Activated CD4-positive, alpha-beta memory T cell treated with anti-CD3 and anti-CD28 coated beads, Interleukin-2, amount 10 ng/mL, durations not matched to agents 7 days and 5 days (primary cell): ENCODE results near the gene FAM131B. TPM values are rescaled to one million over a fixed set of nuclear protein-coding genes. Genes with fewer than 3 reads are reported as not detected.

Experiments used
- CTCF ChIA-PET: fragments of 350-600 bp; sonication (Branson Sonifier 250); formaldehyde crosslinking; loops from one replicate; lab custom pipeline; 2021; ENCODE audit warnings: antibody characterized with exemption, inconsistent platforms; lab: Charles Lee
- POLR2A ChIA-PET: fragments of 350-600 bp; sonication (Branson Sonifier 250); formaldehyde crosslinking; loops from one replicate; lab custom pipeline; 2021; ENCODE audit warnings: antibody characterized with exemption; lab: Charles Lee
- DNase-seq: peaks from one replicate; pipeline ENCODE4 v3.0.0-alpha.2; 2020
- H3K27ac Mint-ChIP-seq: one replicate; pipeline ENCODE4 v1.8.0; 2021; ENCODE audit warnings: mild to moderate bottlenecking, mixed read lengths
- H3K27me3 Mint-ChIP-seq: one replicate; pipeline ENCODE4 v1.8.0; 2021; ENCODE audit warnings: mixed read lengths
- H3K36me3 Mint-ChIP-seq: one replicate; pipeline ENCODE4 v1.8.0; 2021; ENCODE audit warnings: low read depth, mixed read lengths
- H3K4me1 Mint-ChIP-seq: one replicate; pipeline ENCODE4 v1.8.0; 2021; ENCODE audit warnings: mixed read lengths
- H3K4me3 Mint-ChIP-seq: one replicate; pipeline ENCODE4 v1.8.0; 2021; ENCODE audit warnings: mild to moderate bottlenecking, mixed read lengths
- H3K9me3 Mint-ChIP-seq: one replicate; pipeline ENCODE4 v1.8.0; 2021; ENCODE audit warnings: mixed read lengths
- total RNA-seq, 2 experiments: library from RNA; stranded (reverse); gene quantifications; one replicate each; pipeline ENCODE4 v1.2.3, GENCODE V29; 2021

Gene FAM131B
- total RNA-seq, 2 experiments from 2014 or later: 1.2 TPM

DNA sequence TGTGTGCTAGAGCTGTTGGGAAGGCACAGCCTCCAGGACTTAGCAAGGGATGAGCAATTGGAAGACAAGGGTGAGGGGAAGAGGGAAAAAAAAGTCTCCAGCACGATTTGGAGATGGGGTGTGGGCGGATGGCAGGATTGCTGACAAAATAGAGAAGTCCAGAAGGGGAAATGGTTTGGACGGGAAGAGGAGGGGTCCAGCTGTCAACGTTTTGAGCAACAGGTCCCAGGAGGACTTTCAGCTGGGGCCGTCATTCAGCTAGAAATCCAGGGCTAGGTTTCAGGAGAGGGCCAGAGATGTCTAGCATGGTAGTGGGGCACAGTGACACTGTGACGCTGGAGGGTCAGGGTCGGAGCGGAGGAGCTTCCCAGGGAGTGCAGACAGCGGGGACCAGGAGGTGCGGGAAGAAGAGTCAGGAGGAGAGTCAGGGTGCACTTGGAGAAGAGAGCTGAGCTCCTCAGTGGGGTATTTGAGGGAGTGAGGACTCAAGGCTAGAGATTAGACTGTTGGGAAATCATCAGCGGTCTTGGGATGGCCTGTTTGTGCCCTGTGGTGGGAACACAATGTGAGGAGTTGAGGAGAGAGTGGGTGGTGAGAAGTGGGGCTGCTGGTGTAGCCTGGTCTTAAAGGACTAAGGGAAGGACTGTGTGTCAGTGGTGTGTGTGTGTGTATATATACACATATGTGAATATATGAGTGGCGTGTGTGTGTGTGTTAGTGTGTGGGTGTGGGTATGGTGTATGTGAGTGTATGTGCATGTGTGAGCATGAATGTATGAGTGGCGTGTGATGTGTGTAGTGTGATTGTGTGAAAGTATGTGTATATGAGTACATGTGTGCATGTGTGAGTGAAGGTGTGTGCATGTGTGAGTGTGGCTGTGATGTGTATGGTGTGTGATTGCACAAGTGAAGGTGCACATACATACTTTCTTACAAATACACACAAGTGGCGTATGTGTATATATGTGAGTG lies 22.4 kb upstream of the FAM131B start:
- Mint-ChIP-seq H3K27ac (no peak overlapping the region), H3K27me3 (no peaks in the 10 kb centered on the region), H3K4me3 (no peak overlapping the region), H3K9me3 (no peaks in the 10 kb centered on the region), H3K36me3 (peaks cover 17% of the 10 kb centered on the region), H3K4me1 (peaks cover 19% of the 10 kb centered on the region)
- POLR2A ChIA-PET: interaction anchor here (0.9 to 2.5 kb wide), 9 partner anchors 9 to 105 kb away, joined by 3 to 15 read pairs (median 6); partner anchors contain the start of genes CASP2 and EPHA1
- DNase-seq: no peak
- CTCF ChIA-PET: interaction anchor here (1.0 to 3.4 kb wide), 6 partner anchors 9 to 145 kb away, joined by 4 to 20 read pairs (median 9); no protein-coding TSS in a partner anchor

DNA sequence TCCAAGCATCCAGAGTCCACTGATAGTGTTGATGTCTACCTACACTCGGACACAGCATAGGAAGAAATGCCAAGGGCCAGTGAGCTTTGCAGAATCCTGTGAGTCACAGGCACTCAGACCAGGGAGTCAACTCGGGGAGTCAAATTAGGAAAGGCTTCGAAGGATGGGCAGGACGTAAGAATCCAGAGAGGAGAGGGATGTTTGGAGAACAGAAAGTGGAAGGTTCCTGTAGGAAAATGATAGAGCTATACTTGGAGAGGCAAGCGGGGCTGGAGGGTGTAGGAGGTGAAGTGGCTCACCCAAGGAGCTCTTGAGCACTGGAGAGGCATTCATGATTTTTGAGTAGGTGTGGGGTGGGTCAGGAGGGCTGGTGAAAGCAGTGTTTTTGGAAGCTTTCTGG lies 21.6 kb upstream of the FAM131B start:
- CTCF ChIA-PET: interaction anchor here (1.4 to 3.4 kb wide), 6 partner anchors 8 to 144 kb away, joined by 5 to 20 read pairs (median 9); no protein-coding TSS in a partner anchor
- POLR2A ChIA-PET: interaction anchor here (0.9 to 2.5 kb wide), 9 partner anchors 9 to 104 kb away, joined by 3 to 15 read pairs (median 5); partner anchors contain the start of genes CASP2 and EPHA1
- no peaks in the 10 kb centered on the region for H3K9me3 Mint-ChIP-seq
- peaks cover 9% of the 10 kb centered on the region for H3K36me3 Mint-ChIP-seq
- no peak for DNase-seq
- no peak overlapping the region for H3K4me3 Mint-ChIP-seq
- no peaks in the 10 kb centered on the region for H3K27me3 Mint-ChIP-seq
- H3K27ac Mint-ChIP-seq: no peak overlapping the region
- peaks cover 19% of the 10 kb centered on the region for H3K4me1 Mint-ChIP-seq

DNA sequence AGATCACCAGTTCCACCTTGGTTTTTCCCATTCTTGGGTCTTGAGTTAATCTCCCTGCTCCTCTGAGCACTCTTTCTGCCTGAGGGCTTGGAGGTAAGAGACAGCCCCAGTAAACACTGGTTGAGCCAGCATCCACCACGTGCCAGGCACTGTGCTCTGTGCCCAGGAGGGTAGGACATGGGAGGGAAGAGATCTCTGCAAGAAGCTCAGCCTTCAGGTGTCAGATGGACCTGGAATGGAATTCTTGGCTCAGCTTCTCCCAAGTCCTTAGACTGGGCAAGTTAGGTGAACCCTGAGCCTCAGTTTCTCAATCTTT lies 21.1 kb upstream of the FAM131B start:
- H3K9me3 Mint-ChIP-seq: no peaks in the 10 kb centered on the region
- POLR2A ChIA-PET: interaction anchor here (1.0 to 2.5 kb wide), 7 partner anchors 8 to 138 kb away, joined by 3 to 15 read pairs (median 6); partner anchors contain the start of genes CASP2 and EPHA1
- H3K4me1 Mint-ChIP-seq: peaks cover 21% of the 10 kb centered on the region
- no peak for DNase-seq
- H3K27me3 Mint-ChIP-seq: no peaks in the 10 kb centered on the region
- no peak overlapping the region for H3K4me3 Mint-ChIP-seq
- peak overlapping the region; percentile 55 for H3K27ac Mint-ChIP-seq
- H3K36me3 Mint-ChIP-seq: peaks cover 6% of the 10 kb centered on the region
- CTCF ChIA-PET: interaction anchor here (1.4 to 3.4 kb wide), 5 partner anchors 8 to 143 kb away, joined by 5 to 20 read pairs (median 11); no protein-coding TSS in a partner anchor

DNA sequence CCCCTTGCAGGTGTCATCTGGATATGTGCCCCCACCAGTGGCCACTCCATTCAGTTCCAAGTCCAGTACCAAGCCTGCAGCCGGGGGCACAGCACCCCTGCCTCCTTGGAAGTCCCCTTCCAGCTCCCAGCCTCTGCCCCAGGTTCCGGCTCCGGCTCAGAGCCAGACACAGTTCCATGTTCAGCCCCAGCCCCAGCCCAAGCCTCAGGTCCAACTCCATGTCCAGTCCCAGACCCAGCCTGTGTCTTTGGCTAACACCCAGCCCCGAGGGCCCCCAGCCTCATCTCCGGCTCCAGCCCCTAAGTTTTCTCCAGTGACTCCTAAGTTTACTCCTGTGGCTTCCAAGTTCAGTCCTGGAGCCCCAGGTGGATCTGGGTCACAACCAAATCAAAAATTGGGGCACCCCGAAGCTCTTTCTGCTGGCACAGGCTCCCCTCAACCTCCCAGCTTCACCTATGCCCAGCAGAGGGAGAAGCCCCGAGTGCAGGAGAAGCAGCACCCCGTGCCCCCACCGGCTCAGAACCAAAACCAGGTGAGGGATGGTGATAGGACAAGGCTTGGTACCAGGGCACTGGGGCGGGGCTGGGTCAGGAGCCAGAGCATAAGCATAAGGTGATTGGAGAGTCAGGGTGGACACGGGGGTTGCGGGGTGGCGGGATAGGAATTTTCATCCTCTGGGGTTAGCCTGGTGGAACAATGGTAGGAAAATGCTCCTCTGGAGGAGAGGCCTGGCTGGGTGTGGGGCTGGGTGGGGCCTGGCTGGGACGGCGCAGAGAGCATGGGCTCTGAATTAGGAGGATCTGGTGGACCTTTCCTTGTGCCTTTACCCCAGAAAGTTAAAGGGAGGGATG lies 20.5 kb upstream of the FAM131B start:
- peaks cover 26% of the 10 kb centered on the region for H3K4me1 Mint-ChIP-seq
- peaks cover 6% of the 10 kb centered on the region for H3K36me3 Mint-ChIP-seq
- H3K27me3 Mint-ChIP-seq: no peaks in the 10 kb centered on the region
- H3K4me3 Mint-ChIP-seq: no peak overlapping the region
- ChIA-PET POLR2A (interaction anchor here (1.0 to 3.8 kb wide), 6 partner anchors 8 to 137 kb away, joined by 3 to 20 read pairs (median 12); partner anchors contain the start of gene EPHA1), CTCF (interaction anchor here (1.4 to 3.4 kb wide), 6 partner anchors 7 to 143 kb away, joined by 5 to 20 read pairs (median 9); no protein-coding TSS in a partner anchor)
- peak overlapping the region; percentile 68 for H3K27ac Mint-ChIP-seq
- no peak for DNase-seq
- H3K9me3 Mint-ChIP-seq: no peaks in the 10 kb centered on the region

DNA sequence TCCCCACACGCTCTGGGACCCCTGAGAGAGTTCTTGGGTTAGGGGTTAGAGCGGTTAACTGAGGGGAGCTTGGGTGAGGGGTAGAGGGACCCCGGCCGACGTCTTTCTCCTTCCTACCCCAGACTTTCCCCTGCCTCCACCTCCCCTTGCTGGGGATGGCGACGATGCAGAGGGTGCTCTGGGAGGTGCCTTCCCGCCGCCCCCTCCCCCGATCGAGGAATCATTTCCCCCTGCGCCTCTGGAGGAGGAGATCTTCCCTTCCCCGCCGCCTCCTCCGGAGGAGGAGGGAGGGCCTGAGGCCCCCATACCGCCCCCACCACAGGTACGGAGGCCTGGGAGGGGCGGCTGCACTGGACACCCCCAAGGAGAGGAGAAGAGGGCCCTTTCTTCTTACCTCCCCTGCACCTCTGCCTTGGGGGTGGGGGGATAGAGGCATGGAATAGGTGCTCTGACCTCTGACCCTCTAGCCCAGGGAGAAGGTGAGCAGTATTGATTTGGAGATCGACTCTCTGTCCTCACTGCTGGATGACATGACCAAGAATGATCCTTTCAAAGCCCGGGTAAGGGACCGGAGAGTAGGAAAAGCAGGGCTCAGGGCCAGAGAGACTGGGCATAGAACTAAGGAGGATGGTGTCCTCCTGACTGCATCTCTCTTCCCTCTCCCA lies 19.7 kb upstream of the FAM131B start:
- H3K27me3 Mint-ChIP-seq: no peaks in the 10 kb centered on the region
- peak overlapping the region; percentile 68 for H3K27ac Mint-ChIP-seq
- CTCF ChIA-PET: interaction anchor here (1.6 kb wide), 1 partner anchor 142 kb away, joined by 7 read pairs; no protein-coding TSS in a partner anchor
- POLR2A ChIA-PET: interaction anchor here (1.0 to 4.9 kb wide), 5 partner anchors 10 to 137 kb away, joined by 3 to 23 read pairs (median 4); partner anchors contain the start of gene GSTK1
- peaks cover 23% of the 10 kb centered on the region for H3K4me1 Mint-ChIP-seq
- peaks cover 2% of the 10 kb centered on the region for H3K36me3 Mint-ChIP-seq
- DNase-seq: no peak
- H3K4me3 Mint-ChIP-seq: no peak overlapping the region
- H3K9me3 Mint-ChIP-seq: no peaks in the 10 kb centered on the region

DNA sequence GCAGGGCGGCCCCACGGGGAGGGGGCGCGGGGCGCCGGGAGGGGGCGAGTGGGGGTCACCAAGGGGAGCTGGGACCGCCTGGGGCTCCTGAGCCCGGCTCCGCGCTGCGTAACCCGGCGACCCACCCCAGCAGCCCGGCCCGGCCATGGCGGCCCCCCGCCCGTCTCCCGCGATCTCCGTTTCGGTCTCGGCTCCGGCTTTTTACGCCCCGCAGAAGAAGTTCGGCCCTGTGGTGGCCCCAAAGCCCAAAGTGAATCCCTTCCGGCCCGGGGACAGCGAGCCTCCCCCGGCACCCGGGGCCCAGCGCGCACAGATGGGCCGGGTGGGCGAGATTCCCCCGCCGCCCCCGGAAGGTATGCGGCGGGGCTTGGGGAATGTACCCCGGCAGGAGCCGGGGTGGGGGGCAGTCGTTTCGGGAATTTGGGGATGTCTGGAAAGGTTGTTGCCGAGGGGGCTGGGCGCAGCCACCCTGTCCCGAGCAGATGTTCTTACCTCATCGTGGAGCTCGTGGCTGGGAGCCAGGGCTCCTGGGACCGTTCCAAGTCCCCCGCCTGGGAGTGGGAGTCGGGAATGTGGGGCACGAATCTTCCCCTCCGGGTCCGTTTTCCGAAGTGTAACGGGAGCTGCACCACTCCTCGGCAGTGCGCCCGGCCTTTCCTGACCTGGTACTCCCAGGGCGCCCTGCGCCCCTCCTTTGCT lies 19.1 kb upstream of the FAM131B start:
- ChIA-PET POLR2A (interaction anchor here (1.0 to 4.9 kb wide), 6 partner anchors 11 to 142 kb away, joined by 3 to 23 read pairs (median 9); partner anchors contain the start of gene GSTK1), CTCF (interaction anchor here (1.6 kb wide), 1 partner anchor 141 kb away, joined by 7 read pairs; no protein-coding TSS in a partner anchor)
- peaks cover 3% of the 10 kb centered on the region for H3K36me3 Mint-ChIP-seq
- no peaks in the 10 kb centered on the region for H3K9me3 Mint-ChIP-seq
- DNase-seq: no peak
- H3K27ac Mint-ChIP-seq: peak overlapping the region; percentile 68
- H3K27me3 Mint-ChIP-seq: no peaks in the 10 kb centered on the region
- H3K4me3 Mint-ChIP-seq: no peak overlapping the region
- H3K4me1 Mint-ChIP-seq: peaks cover 30% of the 10 kb centered on the region

DNA sequence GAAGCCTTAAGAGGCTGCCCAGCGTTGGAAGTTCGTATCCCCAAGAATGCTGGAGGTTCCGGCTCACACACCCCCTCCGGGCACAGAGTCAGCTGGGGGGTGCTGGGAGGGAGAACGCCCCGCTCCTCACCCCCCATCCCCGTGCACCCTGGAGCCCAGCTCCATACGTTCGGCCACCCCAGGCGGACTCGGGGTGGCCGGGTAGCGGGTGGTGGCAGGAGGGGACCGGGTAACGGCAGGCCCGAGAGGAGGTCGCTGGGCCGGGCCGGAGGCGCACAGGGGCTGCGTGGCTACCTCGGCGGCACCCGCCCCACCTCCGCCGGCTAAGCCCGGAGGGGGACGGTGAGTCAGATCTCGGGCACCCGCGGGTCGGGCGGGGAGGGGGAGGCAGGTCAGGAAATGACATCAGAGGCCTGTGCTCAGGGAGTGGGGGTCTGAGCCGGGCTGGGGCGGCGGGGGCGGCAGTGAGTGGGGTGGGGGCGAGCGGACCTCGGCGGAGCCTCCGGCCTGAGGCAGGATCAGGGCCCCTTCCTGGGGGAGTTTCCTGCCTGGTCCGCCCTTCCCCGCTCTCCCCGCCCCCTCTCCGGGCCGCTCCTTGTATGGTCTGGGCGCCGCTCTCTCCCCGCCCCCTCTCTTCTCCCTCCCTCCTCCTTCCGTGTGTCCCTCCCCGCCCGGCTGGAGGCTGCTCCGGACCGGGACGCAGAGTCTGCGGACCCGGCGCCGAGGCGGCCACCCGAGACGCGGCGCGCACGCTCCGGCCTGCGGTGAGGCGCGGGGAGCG lies 18.3 kb upstream of the FAM131B start, which contains the start of gene ZYX:
Gene ZYX, plus strand, starts transcription at position 700 of the 781 bp plus-strand sequence. CDS start 227 bp downstream, outside the sequence.
- CTCF ChIA-PET: interaction anchor here (0.6 to 3.6 kb wide), 35 partner anchors 8 to 853 kb away, joined by 3 to 36 read pairs (median 6); partner anchors contain the start of genes CASP2 and EPHA1
- Mint-ChIP-seq H3K36me3 (peaks cover 3% of the 10 kb centered on the region), H3K27ac (peak within 1 kb of the TSS; percentile 91), H3K9me3 (no peaks in the 10 kb centered on the region), H3K4me3 (peak within 1 kb of the TSS; percentile 83), H3K27me3 (no peaks in the 10 kb centered on the region), H3K4me1 (peaks cover 38% of the 10 kb centered on the region)
- POLR2A ChIA-PET: interaction anchor here (0.6 to 4.9 kb wide), 24 partner anchors 9 to 583 kb away, joined by 3 to 23 read pairs (median 4); partner anchors contain the start of genes CASP2 and GSTK1
- DNase-seq: peak; percentile 91

DNA sequence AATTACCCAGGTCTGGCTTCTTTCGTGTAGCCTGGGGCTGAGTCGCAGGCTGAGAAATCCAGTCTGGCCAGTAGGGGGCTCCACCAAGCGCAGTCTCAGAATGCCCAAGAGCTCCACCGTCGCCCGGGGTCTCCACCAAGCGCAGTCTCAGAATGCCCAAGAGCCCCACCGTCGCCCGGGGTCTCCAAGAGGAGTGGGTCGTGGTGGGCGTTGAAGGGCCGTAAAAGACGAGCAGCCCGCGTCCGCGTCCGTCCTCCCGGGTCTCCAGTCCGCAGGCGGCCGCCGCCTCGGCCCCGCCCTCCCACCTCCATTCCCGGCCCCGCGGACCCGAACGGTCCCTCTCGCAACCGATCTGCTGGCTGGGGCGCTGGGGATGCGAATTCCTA lies 17.7 kb upstream of the FAM131B start:
- H3K4me3 Mint-ChIP-seq: peak overlapping the region; percentile 83
- CTCF ChIA-PET: interaction anchor here (0.6 to 3.6 kb wide), 47 partner anchors 9 to 1776 kb away, joined by 3 to 36 read pairs (median 5); partner anchors contain the start of genes CASP2, EPHA1 and GSTK1
- H3K27ac Mint-ChIP-seq: peak overlapping the region; percentile 91

DNA sequence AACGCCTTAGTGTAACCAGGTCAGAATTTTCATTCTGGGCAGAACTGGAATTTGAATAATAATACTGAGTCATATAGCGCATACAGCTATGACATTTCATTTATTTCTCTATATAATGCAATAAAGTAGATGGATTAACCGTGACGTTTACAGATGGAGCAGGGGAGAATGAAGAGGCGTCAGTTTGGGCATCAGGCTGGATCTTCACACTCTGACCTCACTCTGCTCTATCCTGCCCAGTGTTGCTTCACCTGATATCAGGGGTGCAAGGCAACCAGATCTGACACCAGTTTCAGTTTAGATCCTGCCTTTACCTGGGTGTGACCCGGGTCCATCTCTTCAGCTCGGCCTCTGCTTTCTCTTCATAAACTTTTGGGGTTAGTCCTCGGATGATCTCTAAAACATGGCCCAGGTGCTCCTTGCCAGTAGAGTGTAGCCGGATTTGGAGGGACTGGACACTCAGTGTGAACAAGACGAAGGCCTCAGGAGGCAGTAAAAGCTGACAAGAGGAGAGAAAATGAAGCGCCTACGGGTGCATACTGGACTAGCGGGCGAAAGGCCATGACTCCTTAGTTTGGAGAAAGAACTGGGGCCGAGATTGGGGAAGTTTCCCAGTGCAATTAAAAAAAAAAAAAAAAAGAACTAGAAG lies 17.2 kb upstream of the FAM131B start:
- ChIA-PET CTCF (interaction anchor here (0.6 to 3.6 kb wide), 49 partner anchors 8 to 1775 kb away, joined by 3 to 36 read pairs (median 5); partner anchors contain the start of genes CASP2, EPHA1 and GSTK1), POLR2A (interaction anchor here (0.9 to 4.9 kb wide), 24 partner anchors 8 to 582 kb away, joined by 3 to 23 read pairs (median 5); partner anchors contain the start of genes CASP2 and GSTK1)
- peak overlapping the region; percentile 83 for H3K4me3 Mint-ChIP-seq
- H3K27me3 Mint-ChIP-seq: no peaks in the 10 kb centered on the region
- DNase-seq: peak; percentile 39
- no peaks in the 10 kb centered on the region for H3K9me3 Mint-ChIP-seq
- H3K36me3 Mint-ChIP-seq: peaks cover 3% of the 10 kb centered on the region
- H3K4me1 Mint-ChIP-seq: peaks cover 49% of the 10 kb centered on the region
- H3K27ac Mint-ChIP-seq: peak overlapping the region; percentile 91

More for the DNA sequence above, 17.7 kb upstream of the FAM131B start:
- H3K9me3 Mint-ChIP-seq: no peaks in the 10 kb centered on the region
- POLR2A ChIA-PET: interaction anchor here (0.6 to 4.9 kb wide), 25 partner anchors 8 to 582 kb away, joined by 3 to 23 read pairs (median 5); partner anchors contain the start of genes CASP2 and GSTK1
- peak; percentile 90 for DNase-seq
- peaks cover 43% of the 10 kb centered on the region for H3K4me1 Mint-ChIP-seq
- H3K36me3 Mint-ChIP-seq: peaks cover 3% of the 10 kb centered on the region
- no peaks in the 10 kb centered on the region for H3K27me3 Mint-ChIP-seq
